Prostate gland (tissue), 2 donors: ENCODE data around the gene ELOVL2. TPM values are rescaled to one million over a fixed set of nuclear protein-coding genes. Genes with fewer than 3 reads are reported as not detected.

Experiments used
- DNase-seq: peaks from one replicate; pipeline ENCODE4 v3.0.0-alpha.2; 2019; ENCODE audit warnings: low spot score
- H3K27ac ChIP-seq, 2 donors: fragments of 200-600 bp; sonication (generic); 2 replicates each; pipeline ENCODE4 v1.5.1; 2017 to 2019
- H3K27me3 ChIP-seq: fragments of 200-600 bp; sonication (generic); replicated peaks from 2 replicates; pipeline ENCODE4 v1.5.1; 2019; ENCODE audit not compliant: insufficient read depth
- H3K36me3 ChIP-seq, 2 donors: fragments of 200-600 bp; sonication (generic); 1 replicate in 1 of 2; 2 replicates in 1 of 2; pipeline versions ENCODE4 v1.5.1 to v1.8.1; 2017 to 2019
- H3K4me1 ChIP-seq: fragments of 200-600 bp; sonication (generic); replicated peaks from 2 replicates; pipeline ENCODE4 v1.5.1; 2019
- H3K4me3 ChIP-seq, 2 donors: fragments of 200-600 bp; sonication (generic); 2 replicates each; pipeline ENCODE4 v1.5.1; 2017 to 2019
- H3K9me3 ChIP-seq: fragments of 200-600 bp; sonication (generic); 2 replicates; pipeline ENCODE4 v1.5.1; 2017
- POLR2A ChIP-seq: fragments of 450-650 bp; IDR thresholded peaks from one replicate; pipeline ENCODE4 v1.6.1; 2016; ENCODE audit warnings: antibody characterized with exemption, mild to moderate bottlenecking
- POLR2AphosphoS5 ChIP-seq: sonication (generic); formaldehyde crosslinking; IDR thresholded peaks from one replicate; pipeline ENCODE4 v1.6.1; 2017; ENCODE audit warnings: antibody characterized with exemption
- WGBS: methylation state at CpG from one replicate; pipeline ENCODE4 v1.1.5; 2018; 5-methylcytosine and 5-hydroxymethylcytosine counted together
- intact Hi-C: fragments of 100-400 bp; cut with DNase I; formaldehyde crosslinking; loops from one replicate; pipeline ENCODE4 v1.14.2; 2022
- total RNA-seq, 2 donors: library from RNA; depleted of rRNA; stranded (reverse); fragments of >200 nt; gene quantifications; one replicate each; pipeline ENCODE4 v1.1.0, GENCODE V29; 2016
- TF ChIP-seq, protein P1 (sequence below), 4 experiments: fragments of 200-600 bp in 2 of 4; fragments of 450-650 bp in 2 of 4; sonication (generic) in 2 of 4; IDR thresholded peaks; 1 replicate in 3 of 4; 2 replicates in 1 of 4; pipeline ENCODE4 v1.5.1; 2016 to 2019; ENCODE audit warnings: antibody characterized with exemption in 4 of 4, mild to moderate bottlenecking in 2 of 4, moderate library complexity in 2 of 4

The ELOVL2 gene
- total RNA-seq, 2 donors from 2014 or later: 15.5 to 17.9 TPM

DNA sequence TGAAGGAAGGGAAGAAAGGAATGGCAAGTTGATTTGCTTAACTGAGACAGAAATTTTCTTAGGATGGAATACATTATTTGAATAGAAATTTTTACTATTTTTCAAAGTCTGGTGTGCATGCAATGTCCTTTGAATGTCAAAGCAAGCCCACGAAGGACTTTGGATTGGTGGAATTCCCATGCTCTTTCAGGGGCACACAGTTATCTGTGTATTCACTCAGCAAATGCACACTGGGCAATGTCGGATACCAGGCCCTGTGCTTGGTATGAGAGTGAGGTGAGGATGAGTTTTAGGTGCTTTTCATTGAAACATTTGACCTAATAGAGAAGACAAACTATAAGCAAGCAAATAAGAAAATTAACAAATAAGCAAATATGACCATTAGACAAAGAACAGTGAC lies 83.9 kb downstream of the ELOVL2 start:
- H3K4me3 ChIP-seq: no peak overlapping the region
- no peaks in the 10 kb centered on the region for H3K9me3 ChIP-seq
- H3K4me1 ChIP-seq: no peaks in the 10 kb centered on the region
- no peaks in the 10 kb centered on the region for H3K27me3 ChIP-seq
- no peak for DNase-seq
- H3K27ac ChIP-seq: no peak overlapping the region
- WGBS: 93% methylated on average over 2 of the region's 2 CpGs
- TF ChIP-seq POLR2A: no peak
- TF ChIP-seq, protein P1, sequence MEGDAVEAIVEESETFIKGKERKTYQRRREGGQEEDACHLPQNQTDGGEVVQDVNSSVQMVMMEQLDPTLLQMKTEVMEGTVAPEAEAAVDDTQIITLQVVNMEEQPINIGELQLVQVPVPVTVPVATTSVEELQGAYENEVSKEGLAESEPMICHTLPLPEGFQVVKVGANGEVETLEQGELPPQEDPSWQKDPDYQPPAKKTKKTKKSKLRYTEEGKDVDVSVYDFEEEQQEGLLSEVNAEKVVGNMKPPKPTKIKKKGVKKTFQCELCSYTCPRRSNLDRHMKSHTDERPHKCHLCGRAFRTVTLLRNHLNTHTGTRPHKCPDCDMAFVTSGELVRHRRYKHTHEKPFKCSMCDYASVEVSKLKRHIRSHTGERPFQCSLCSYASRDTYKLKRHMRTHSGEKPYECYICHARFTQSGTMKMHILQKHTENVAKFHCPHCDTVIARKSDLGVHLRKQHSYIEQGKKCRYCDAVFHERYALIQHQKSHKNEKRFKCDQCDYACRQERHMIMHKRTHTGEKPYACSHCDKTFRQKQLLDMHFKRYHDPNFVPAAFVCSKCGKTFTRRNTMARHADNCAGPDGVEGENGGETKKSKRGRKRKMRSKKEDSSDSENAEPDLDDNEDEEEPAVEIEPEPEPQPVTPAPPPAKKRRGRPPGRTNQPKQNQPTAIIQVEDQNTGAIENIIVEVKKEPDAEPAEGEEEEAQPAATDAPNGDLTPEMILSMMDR (IDR thresholded peaks at IDR 0.05): no peak
- no peak for TF ChIP-seq POLR2AphosphoS5
- H3K36me3 ChIP-seq: no peaks in the 10 kb centered on the region
- intact Hi-C loops: no loop called here

DNA sequence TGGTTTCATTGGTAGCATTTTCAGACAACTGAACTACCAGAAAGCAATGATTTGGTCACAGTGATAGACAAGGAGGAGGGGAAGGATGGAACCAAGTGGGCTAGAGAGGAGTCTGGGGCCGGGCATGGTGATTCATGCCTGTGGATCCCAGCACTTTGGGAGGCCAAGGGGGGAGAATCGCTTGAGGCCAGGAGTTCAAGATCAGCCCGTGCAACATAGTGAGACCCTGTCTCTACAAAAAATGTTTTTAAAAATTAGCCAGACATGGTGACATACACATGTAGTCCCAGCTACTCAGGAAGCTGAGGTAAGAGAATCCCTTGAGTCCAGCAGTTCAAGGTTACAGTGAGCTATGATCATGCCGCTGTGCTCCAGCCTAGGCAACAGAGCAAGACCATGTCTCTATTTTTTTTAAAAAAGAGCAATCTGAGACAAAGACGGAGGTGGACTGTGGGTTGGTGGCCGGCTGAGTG lies 86.7 kb downstream of the ELOVL2 start:
- Histone ChIP-seq H3K36me3 (no peaks in the 10 kb centered on the region), H3K4me1 (no peaks in the 10 kb centered on the region), H3K27ac (no peak overlapping the region), H3K27me3 (no peaks in the 10 kb centered on the region), H3K4me3 (no peak overlapping the region), H3K9me3 (no peaks in the 10 kb centered on the region)
- no peak for DNase-seq
- intact Hi-C loops: no loop called here
- 95% methylated on average over 6 of the region's 6 CpGs for WGBS
- TF ChIP-seq POLR2AphosphoS5 (no peak), POLR2A (no peak)
- TF ChIP-seq, protein P1 (IDR thresholded peaks at IDR 0.05): no peak

DNA sequence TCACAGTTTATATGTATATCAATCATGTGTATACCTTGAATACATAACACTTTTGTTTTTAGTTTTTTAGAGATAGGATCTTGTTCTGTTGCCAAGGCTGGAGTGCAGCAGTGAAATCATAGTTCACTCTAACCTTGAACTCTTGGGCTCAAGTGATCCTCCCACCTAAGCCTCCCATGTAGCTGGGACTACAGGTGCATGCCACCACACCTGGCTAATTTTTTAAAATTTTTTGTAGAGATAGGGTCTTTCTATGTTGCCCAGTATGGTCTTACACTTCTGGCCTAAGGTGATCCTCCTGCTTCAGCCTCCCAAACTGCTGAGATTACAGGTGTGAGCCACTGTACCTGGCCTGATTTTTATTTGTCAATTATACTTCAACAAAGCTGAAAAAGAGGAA lies 87.3 kb downstream of the ELOVL2 start:
- no peaks in the 10 kb centered on the region for H3K27me3 ChIP-seq
- DNase-seq: no peak
- intact Hi-C loops: no loop called here
- no peak overlapping the region for H3K4me3 ChIP-seq
- no peaks in the 10 kb centered on the region for H3K36me3 ChIP-seq
- no peak overlapping the region for H3K27ac ChIP-seq
- no peaks in the 10 kb centered on the region for H3K4me1 ChIP-seq
- TF ChIP-seq POLR2AphosphoS5: no peak
- no peak for TF ChIP-seq POLR2A
- TF ChIP-seq, protein P1 (IDR thresholded peaks at IDR 0.05): no peak
- H3K9me3 ChIP-seq: no peaks in the 10 kb centered on the region

DNA sequence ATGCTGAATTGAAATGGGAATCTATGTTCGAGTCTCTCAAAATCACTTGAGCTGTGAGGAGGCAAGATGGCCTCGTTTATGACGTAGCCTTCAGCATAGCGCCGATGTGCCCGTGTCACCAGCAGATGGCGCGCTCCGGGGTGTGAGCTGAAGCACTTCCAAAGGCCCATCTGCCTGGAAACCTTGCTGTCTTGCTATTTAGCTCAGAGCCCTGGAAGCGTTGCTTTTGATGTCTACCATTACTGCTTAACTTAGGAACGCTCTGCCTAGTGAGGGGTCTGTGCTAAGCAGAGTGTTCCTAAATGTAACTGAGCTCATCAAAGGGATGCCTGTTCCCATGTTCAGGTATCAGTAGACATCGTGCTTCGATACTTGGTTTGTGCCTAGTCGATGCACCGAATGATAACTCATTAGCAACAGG lies 89.5 kb downstream of the ELOVL2 start:
- intact Hi-C loops: no loop called here

More for the DNA sequence above, 89.5 kb downstream of the ELOVL2 start:
- WGBS: 33% methylated on average over 15 of the region's 15 CpGs
- no peaks in the 10 kb centered on the region for H3K27me3 ChIP-seq
- no peaks in the 10 kb centered on the region for H3K36me3 ChIP-seq
- DNase-seq: peak; percentile 48
- peak; percentile 26 for TF ChIP-seq POLR2AphosphoS5
- TF ChIP-seq, protein P1 (IDR thresholded peaks at IDR 0.05): peak; percentile 36 to 57 (median 54)
- TF ChIP-seq POLR2A: no peak
- no peaks in the 10 kb centered on the region for H3K4me1 ChIP-seq
- no peak overlapping the region for H3K4me3 ChIP-seq
- no peak overlapping the region for H3K27ac ChIP-seq
- no peaks in the 10 kb centered on the region for H3K9me3 ChIP-seq
